ENCODE measurements around the gene EXOG.

Gene EXOG

GRCh38 chr3:38478901-38479300 is 17.2 kb upstream of the EXOG start:
- no peak for DNase-seq (ENCODE audit: low read depth)
- no peak for TF ChIP-seq CTCF (conservative IDR thresholded peaks at IDR 0.05; ENCODE audit: control insufficient read depth, insufficient read depth, low read depth, low read length)
- H3K4me3 ChIP-seq (ENCODE audit: control insufficient read depth, low read depth, low read length) = no peak overlapping the region

GRCh38 chr3:38479431-38480092 is 16.6 kb upstream of the EXOG start:
- DNase-seq (ENCODE audit: low read depth) = peak; percentile 67
- peak; percentile 97 for TF ChIP-seq CTCF (conservative IDR thresholded peaks at IDR 0.05; ENCODE audit: control insufficient read depth, insufficient read depth, low read depth, low read length)
- no peak overlapping the region for H3K4me3 ChIP-seq (ENCODE audit: control insufficient read depth, low read depth, low read length)

GRCh38 chr3:38480093-38480445 is 16.1 kb upstream of the EXOG start:
- DNase-seq (ENCODE audit: low read depth) = no peak
- TF ChIP-seq CTCF (conservative IDR thresholded peaks at IDR 0.05; ENCODE audit: control insufficient read depth, insufficient read depth, low read depth, low read length) = no peak
- no peak overlapping the region for H3K4me3 ChIP-seq (ENCODE audit: control insufficient read depth, low read depth, low read length)

- no peak overlapping the region for H3K4me3 ChIP-seq (ENCODE audit: control insufficient read depth, low read depth, low read length)
- TF ChIP-seq CTCF (conservative IDR thresholded peaks at IDR 0.05; ENCODE audit: control insufficient read depth, insufficient read depth, low read depth, low read length) = no peak
- DNase-seq (ENCODE audit: low read depth) = no peak
These were observed 15.2 kb upstream of the EXOG start for GRCh38 chr3:38480930-38481329.

- DNase-seq (ENCODE audit: low read depth) = no peak
- H3K4me3 ChIP-seq (ENCODE audit: control insufficient read depth, low read depth, low read length) = no peak overlapping the region
- no peak for TF ChIP-seq CTCF (conservative IDR thresholded peaks at IDR 0.05; ENCODE audit: control insufficient read depth, insufficient read depth, low read depth, low read length)
These were observed 13.2 kb upstream of the EXOG start for GRCh38 chr3:38482951-38483350.

GRCh38 chr3:38487323-38487722 is 8.8 kb upstream of the EXOG start:
- H3K4me3 ChIP-seq (ENCODE audit: control insufficient read depth, low read depth, low read length) = no peak overlapping the region
- no peak for TF ChIP-seq CTCF (conservative IDR thresholded peaks at IDR 0.05; ENCODE audit: control insufficient read depth, insufficient read depth, low read depth, low read length)
- no peak for DNase-seq (ENCODE audit: low read depth)

GRCh38 chr3:38488949-38489348 is 7.2 kb upstream of the EXOG start:
- H3K4me3 ChIP-seq (ENCODE audit: control insufficient read depth, low read depth, low read length) = no peak overlapping the region
- no peak for DNase-seq (ENCODE audit: low read depth)
- TF ChIP-seq CTCF (conservative IDR thresholded peaks at IDR 0.05; ENCODE audit: control insufficient read depth, insufficient read depth, low read depth, low read length) = no peak
